Neural progenitor cell (in vitro differentiated cells): ENCODE measurements around the gene TEX10. TPM values are rescaled to one million over a fixed set of nuclear protein-coding genes. Genes with fewer than 3 reads are reported as not detected.

Experiments
- DNase-seq: peaks from one replicate; pipeline ENCODE4 v3.0.0-alpha.2; 2016; ENCODE audit warnings: low spot score
- H2AFZ ChIP-seq: fragments of 200-600 bp; sonication (generic); replicated peaks from 2 replicates; pipeline ENCODE4 v1.6.1; 2016; ENCODE audit warnings: antibody characterized with exemption
- H3F3A ChIP-seq: fragments of 200-600 bp; sonication (generic); 2 replicates; pipeline ENCODE4 v1.6.1; 2016; ENCODE audit warnings: antibody characterized with exemption, low read depth
- H3K27ac ChIP-seq: fragments of 200-600 bp; sonication (generic); 2 replicates; pipeline ENCODE4 v1.5.1; 2016; ENCODE audit warnings: mild to moderate bottlenecking
- H3K27me3 ChIP-seq: fragments of 200-600 bp; sonication (generic); 2 replicates; pipeline ENCODE4 v1.6.1; 2016; ENCODE audit warnings: mild to moderate bottlenecking, moderate library complexity
- H3K36me3 ChIP-seq: fragments of 200-600 bp; sonication (generic); 2 replicates; pipeline ENCODE4 v1.5.1; 2016
- H3K4me1 ChIP-seq: fragments of 200-600 bp; sonication (generic); 2 replicates; pipeline ENCODE4 v1.6.1; 2016; ENCODE audit warnings: mixed run types
- H3K4me2 ChIP-seq: fragments of 200-600 bp; sonication (generic); 2 replicates; pipeline ENCODE4 v1.6.1; 2016
- H3K4me3 ChIP-seq: fragments of 200-600 bp; sonication (generic); 2 replicates; pipeline ENCODE4 v1.5.1; 2016
- H3K79me2 ChIP-seq: fragments of 200-600 bp; sonication (generic); 2 replicates; pipeline ENCODE4 v1.6.1; 2016; ENCODE audit warnings: low read depth
- H3K9ac ChIP-seq: fragments of 200-600 bp; sonication (generic); 2 replicates; pipeline ENCODE4 v1.6.1; 2016
- H3K9me3 ChIP-seq: fragments of 200-600 bp; sonication (generic); 2 replicates; pipeline ENCODE4 v1.5.1; 2016; ENCODE audit warnings: low read depth
- H4K20me1 ChIP-seq: fragments of 200-600 bp; sonication (generic); 2 replicates; pipeline ENCODE4 v1.6.1; 2016; ENCODE audit warnings: low read depth
- H3K27ac Mint-ChIP-seq: 3 replicates; pipeline ENCODE4 v1.8.0; 2021; ENCODE audit warnings: mixed read lengths
- H3K27me3 Mint-ChIP-seq: 2 replicates; pipeline ENCODE4 v1.8.0; 2022; ENCODE audit warnings: low read depth, mild to moderate bottlenecking, inconsistent platforms, moderate library complexity, mixed read lengths; ENCODE audit not compliant: insufficient read depth
- H3K36me3 Mint-ChIP-seq: 3 replicates; pipeline ENCODE4 v1.8.0; 2021; ENCODE audit warnings: mixed read lengths
- H3K4me1 Mint-ChIP-seq: 3 replicates; pipeline ENCODE4 v1.8.0; 2021; ENCODE audit warnings: mixed read lengths
- H3K4me3 Mint-ChIP-seq: 3 replicates; pipeline ENCODE4 v1.8.0; 2021; ENCODE audit warnings: mild to moderate bottlenecking, moderate library complexity, mixed read lengths
- H3K9me3 Mint-ChIP-seq: 3 replicates; pipeline ENCODE4 v1.8.0; 2020; ENCODE audit warnings: mixed read lengths
- CTCF ChIP-seq: fragments of 200-600 bp; sonication (generic); IDR thresholded peaks from 2 replicates; pipeline ENCODE4 v1.5.1; 2017; ENCODE audit warnings: antibody characterized with exemption, mild to moderate bottlenecking
- EZH2 ChIP-seq: fragments of 200-600 bp; sonication (generic); IDR thresholded peaks from 2 replicates; pipeline ENCODE4 v1.6.1; 2017; ENCODE audit warnings: antibody characterized with exemption, mild to moderate bottlenecking, moderate library complexity
- EZH2phosphoT487 ChIP-seq: fragments of 200-600 bp; sonication (generic); IDR thresholded peaks from 2 replicates; pipeline ENCODE4 v1.6.1; 2017; ENCODE audit warnings: antibody characterized with exemption
- total RNA-seq: library from RNA; depleted of rRNA; stranded (reverse); fragments of >200 nt; gene quantifications from 2 replicates; pipeline ENCODE4 v1.2.3, GENCODE V29; 2015; ENCODE audit warnings: low replicate concordance

Gene TEX10
- total RNA-seq, result 64.4 and 71.8 TPM in 2 replicates

- H3K4me2 ChIP-seq, result peak within 1 kb of the TSS; percentile 86
- Mint-ChIP-seq H3K27ac (peak within 1 kb of the TSS; percentile 96), H3K4me1 (peaks cover 37% of the 10 kb centered on the region), H3K9me3 (peaks cover 10% of the 10 kb centered on the region), H3K36me3 (peaks cover 28% of the 10 kb centered on the region), H3K4me3 (peak within 1 kb of the TSS; percentile 99), H3K27me3 (peaks cover 2% of the 10 kb centered on the region)
- no peaks in the 10 kb centered on the region for H3K9me3 ChIP-seq
- H3K9ac ChIP-seq, result peak within 1 kb of the TSS; percentile 88
- TF ChIP-seq EZH2phosphoT487 (peak; percentile 32), EZH2 (peak; percentile 47), CTCF (no peak)
- H3K36me3 ChIP-seq, result no peaks in the 10 kb centered on the region
- H3K4me3 ChIP-seq, result peak within 1 kb of the TSS; percentile 91
- H3K27me3 ChIP-seq, result no peaks in the 10 kb centered on the region
- peak within 1 kb of the TSS; percentile 83 for H3K27ac ChIP-seq
- peaks cover 27% of the 10 kb centered on the region for H3K4me1 ChIP-seq
- H3F3A ChIP-seq, result no peaks in the 10 kb centered on the region
- peak; percentile 96 for DNase-seq
- H4K20me1 ChIP-seq, result peaks cover 45% of the 10 kb centered on the region
- peak within 1 kb of the TSS; percentile 82 for H2AFZ ChIP-seq
- peaks cover 70% of the 10 kb centered on the region for H3K79me2 ChIP-seq
Measured at GRCh38 chr9:100352727-100353505, at the start of gene TEX10. Gene TEX10 (minus strand): TSS chr9:100352942. CDS start chr9:100349363, 3,579 bp downstream.

GRCh38 chr9:100401042-100401441 is 48.3 kb upstream of the TEX10 start:
- peaks cover 2% of the 10 kb centered on the region for H3K36me3 Mint-ChIP-seq
- H3K9me3 Mint-ChIP-seq, result peaks cover 6% of the 10 kb centered on the region
- no peaks in the 10 kb centered on the region for H3K79me2 ChIP-seq
- no peak overlapping the region for H3K4me3 Mint-ChIP-seq
- no peaks in the 10 kb centered on the region for H4K20me1 ChIP-seq
- no peak overlapping the region for H3K27ac ChIP-seq
- peaks cover 3% of the 10 kb centered on the region for H3F3A ChIP-seq
- no peak overlapping the region for H3K4me2 ChIP-seq
- H3K9ac ChIP-seq, result no peak overlapping the region
- no peak overlapping the region for H2AFZ ChIP-seq
- no peaks in the 10 kb centered on the region for H3K36me3 ChIP-seq
- DNase-seq, result no peak
- H3K27me3 Mint-ChIP-seq, result no peaks in the 10 kb centered on the region
- no peaks in the 10 kb centered on the region for H3K4me1 Mint-ChIP-seq
- H3K9me3 ChIP-seq, result no peaks in the 10 kb centered on the region
- TF ChIP-seq EZH2, result no peak
- TF ChIP-seq EZH2phosphoT487, result no peak
- no peak for TF ChIP-seq CTCF
- H3K27me3 ChIP-seq, result no peaks in the 10 kb centered on the region
- no peak overlapping the region for H3K4me3 ChIP-seq
- no peaks in the 10 kb centered on the region for H3K4me1 ChIP-seq
- H3K27ac Mint-ChIP-seq, result no peak overlapping the region

- H3K27ac ChIP-seq, result no peak overlapping the region
- no peak overlapping the region for H3K27ac Mint-ChIP-seq
- H3K4me1 ChIP-seq, result no peaks in the 10 kb centered on the region
- peaks cover 3% of the 10 kb centered on the region for H3F3A ChIP-seq
- no peak overlapping the region for H2AFZ ChIP-seq
- H3K27me3 ChIP-seq, result no peaks in the 10 kb centered on the region
- H3K36me3 Mint-ChIP-seq, result peaks cover 10% of the 10 kb centered on the region
- no peaks in the 10 kb centered on the region for H3K79me2 ChIP-seq
- no peaks in the 10 kb centered on the region for H4K20me1 ChIP-seq
- H3K9me3 ChIP-seq, result no peaks in the 10 kb centered on the region
- no peaks in the 10 kb centered on the region for H3K4me1 Mint-ChIP-seq
- H3K36me3 ChIP-seq, result no peaks in the 10 kb centered on the region
- DNase-seq, result no peak
- H3K4me3 ChIP-seq, result no peak overlapping the region
- peaks cover 6% of the 10 kb centered on the region for H3K9me3 Mint-ChIP-seq
- no peak overlapping the region for H3K9ac ChIP-seq
- H3K4me2 ChIP-seq, result no peak overlapping the region
- H3K27me3 Mint-ChIP-seq, result no peaks in the 10 kb centered on the region
- no peak overlapping the region for H3K4me3 Mint-ChIP-seq
- TF ChIP-seq EZH2, result no peak
- no peak for TF ChIP-seq EZH2phosphoT487
- no peak for TF ChIP-seq CTCF
Measured at GRCh38 chr9:100397529-100398266, 45.0 kb upstream of the TEX10 start.
